HepG2 (cell line): Measurements from ENCODE around the gene MAP6D1. TPM values are rescaled to one million over a fixed set of nuclear protein-coding genes. Genes with fewer than 3 reads are reported as not detected.

Experiments used
- ATAC-seq: fragments of 200-7000 bp; cut with Tn5 transposase; 3 replicates; pipeline ENCODE4 v1.9.1; 2020; ENCODE audit warnings: mild to moderate bottlenecking, moderate library complexity
- BruUV-seq: library from RNA; stranded (reverse); fragments of 400-500 nt; replicated peaks from 2 replicates; lab custom pipeline; 2021; lab: Mats Ljungman, UMichigan
- CTCF ChIA-PET: fragments of 300-600 bp; formaldehyde crosslinking; extraction: SDS; loops from one replicate; lab custom pipeline; 2021; ENCODE audit warnings: low total read pairs, inconsistent platforms, low intra/inter-chr PET ratio; lab: Yijun Ruan, JAX
- POLR2A ChIA-PET: fragments of 350-600 bp; sonication (Branson Sonifier 250); formaldehyde crosslinking; loops from one replicate; lab custom pipeline; 2020; ENCODE audit warnings: antibody characterized with exemption, inconsistent platforms; lab: Yijun Ruan, JAX
- DNase-seq: peaks from one replicate; pipeline ENCODE4 v3.0.0-alpha.2; 2015; ENCODE audit warnings: low spot score
- FAIRE-seq: peaks from 3 replicates; lab custom pipeline; 2011; peaks lifted over from hg19 to GRCh38; lab: Jason Lieb, UNC
- H2AFZ ChIP-seq: one replicate; pipeline ENCODE4 v1.6.1; 2011; ENCODE audit warnings: low read length, inconsistent platforms
- H3K27ac ChIP-seq: fragments of 300-600 bp; 3 replicates; pipeline ENCODE4 v1.8.0; 2011; ENCODE audit warnings: mixed run types, mild to moderate bottlenecking, mixed read lengths, low read length, inconsistent platforms; ENCODE audit not compliant: insufficient read depth; ENCODE audit errors: extremely low read length
- H3K27me3 ChIP-seq, 2 experiments: fragments of 200-600 bp in 1 of 2; 2 replicates in 1 of 2; 3 replicates in 1 of 2; pipeline versions ENCODE4 v1.6.0 to v1.8.0; 2011; ENCODE audit warnings: low read length in 2 of 2, mild to moderate bottlenecking in 2 of 2, moderate library complexity in 2 of 2, inconsistent platforms in 1 of 2; ENCODE audit not compliant: insufficient read depth in 2 of 2, control insufficient read depth in 1 of 2
- H3K36me3 ChIP-seq, 2 experiments: fragments of 200-600 bp in 1 of 2; replicated peaks in 1 of 2; 2 replicates in 1 of 2; 3 replicates in 1 of 2; pipeline versions ENCODE4 v1.5.1 to v1.8.0; 2011; ENCODE audit warnings: low read length in 2 of 2, inconsistent platforms in 1 of 2; ENCODE audit not compliant: insufficient read depth in 2 of 2, control insufficient read depth in 1 of 2
- H3K4me1 ChIP-seq: 2 replicates; pipeline ENCODE4 v1.5.1; 2012; ENCODE audit warnings: low read length, inconsistent platforms; ENCODE audit not compliant: insufficient read depth
- H3K4me2 ChIP-seq: 2 replicates; pipeline ENCODE4 v1.6.0; 2011; ENCODE audit warnings: low read depth, low read length, inconsistent platforms
- H3K4me3 ChIP-seq, 3 experiments: fragments of 200-600 bp in 1 of 3; sonication (generic), shearing (Covaris generic) in 1 of 3; replicated peaks in 1 of 3; 2 replicates each; pipeline ENCODE4 v1.5.1; 2011 to 2016; ENCODE audit warnings: low read length in 3 of 3, inconsistent platforms in 2 of 3, low read depth in 2 of 3, mild to moderate bottlenecking in 2 of 3, control low read depth in 1 of 3, mixed read lengths in 1 of 3; ENCODE audit not compliant: insufficient read depth in 1 of 3
- H3K79me2 ChIP-seq: one replicate; pipeline ENCODE4 v1.6.1; 2011; ENCODE audit warnings: low read length, inconsistent platforms; ENCODE audit not compliant: insufficient read depth
- H3K9ac ChIP-seq: 2 replicates; pipeline ENCODE4 v1.6.0; 2011; ENCODE audit warnings: mild to moderate bottlenecking, low read depth, low read length, inconsistent platforms; ENCODE audit not compliant: insufficient read depth
- H3K9me3 ChIP-seq: 2 replicates; pipeline ENCODE4 v1.5.1; 2012; ENCODE audit warnings: mild to moderate bottlenecking, low read length
- H4K20me1 ChIP-seq: 2 replicates; pipeline ENCODE4 v1.6.0; 2011; ENCODE audit warnings: inconsistent platforms, mild to moderate bottlenecking, low read length, moderate library complexity; ENCODE audit not compliant: insufficient read depth
- AGO2 ChIP-seq: fragments of 200-400 bp; formaldehyde crosslinking; optimal IDR thresholded peaks from 2 replicates; pipeline ENCODE3; 2017; ENCODE audit warnings: mild to moderate bottlenecking, low read depth, low read length, moderate library complexity
- NFYB ChIP-seq: sonication (generic); formaldehyde crosslinking; IDR thresholded peaks from 2 replicates; pipeline ENCODE4 v1.4.0; 2020; ENCODE audit warnings: missing genetic modification reagents
- NR2F2 ChIP-seq: IDR thresholded peaks from 2 replicates; pipeline ENCODE4 v1.6.1; 2012; ENCODE audit warnings: low read depth, inconsistent platforms, borderline replicate concordance
- POLR2G ChIP-seq: fragments of 200-400 bp; formaldehyde crosslinking; IDR thresholded peaks from 2 replicates; pipeline ENCODE4 v1.6.1; 2018; ENCODE audit warnings: mild to moderate bottlenecking, low read depth, low read length, moderate library complexity
- ZNF773 ChIP-seq: sonication (generic); formaldehyde crosslinking; IDR thresholded peaks from 2 replicates; pipeline ENCODE4 v1.4.0; 2020; ENCODE audit warnings: missing genetic modification reagents, borderline replicate concordance
- WGBS: methylation state at CpG from one replicate; pipeline ENCODE4 v1.1.6; 2017; ENCODE audit warnings: low lambda C conversion rate; 5-methylcytosine and 5-hydroxymethylcytosine counted together
- in situ Hi-C: cut with HindIII; loops from 2 replicates; pipeline ENCODE4 v1.10.0; 2017; ENCODE audit warnings: low pct_unique_long_range_greater_than_20kb; ENCODE audit not compliant: extremely low pct_ligation_motif_present
- intact Hi-C: fragments of 100-400 bp; cut with micrococcal nuclease; formaldehyde crosslinking; loops from one replicate; pipeline ENCODE4 v1.10.0; 2022; ENCODE audit not compliant: unreplicated experiment
- polyA plus RNA-seq, 8 experiments: library from polyadenylated mRNA; depleted of rRNA in 3 of 8; stranded (reverse) in 7 of 8; unstranded in 1 of 8; fragments of >200 nt; fragmentation: Illumina TruSeq in 4 of 8; extraction: Trizol in 4 of 8; gene quantifications; 2 replicates each; pipeline versions ENCODE4 v1.2.1 to v1.2.3, GENCODE V29; 2011 to 2016; ENCODE audit warnings: low read depth in 4 of 8, missing spikeins in 1 of 8, mixed read lengths in 1 of 8; ENCODE audit not compliant: insufficient read depth in 1 of 8
- total RNA-seq, 5 experiments: library from RNA; depleted of rRNA; stranded (reverse); fragments of >200 nt; fragmentation: Illumina TruSeq; extraction: Trizol; gene quantifications; 2 replicates each; pipeline ENCODE4 v1.2.3, GENCODE V29; 2016; ENCODE audit warnings: low read depth in 1 of 5
- TF ChIP-seq, protein P1 (sequence below): sonication (generic); formaldehyde crosslinking; IDR thresholded peaks from 2 replicates; pipeline ENCODE4 v1.5.1; 2020; ENCODE audit warnings: missing genetic modification reagents, mild to moderate bottlenecking, borderline replicate concordance
- TF ChIP-seq, protein P2 (sequence below): IDR thresholded peaks from 2 replicates; pipeline ENCODE4 v1.6.1; 2016; ENCODE audit warnings: mild to moderate bottlenecking
- TF ChIP-seq, protein P3 (sequence below): IDR thresholded peaks from 2 replicates; pipeline ENCODE4 v1.6.1; 2016; ENCODE audit warnings: mild to moderate bottlenecking, missing biosample characterization, missing genetic modification reagents
- TF ChIP-seq, protein P4 (sequence below): sonication (generic); formaldehyde crosslinking; IDR thresholded peaks from 2 replicates; pipeline ENCODE4 v1.5.1; 2020; ENCODE audit warnings: missing genetic modification reagents, mild to moderate bottlenecking, borderline replicate concordance

MAP6D1 gene
- total and polyA plus RNA-seq, 2 of the 13 experiments (the other 11 are each of a cell fraction or from before 2014, with no cell fraction given), result 0.12 to 0.62 TPM

DNA sequence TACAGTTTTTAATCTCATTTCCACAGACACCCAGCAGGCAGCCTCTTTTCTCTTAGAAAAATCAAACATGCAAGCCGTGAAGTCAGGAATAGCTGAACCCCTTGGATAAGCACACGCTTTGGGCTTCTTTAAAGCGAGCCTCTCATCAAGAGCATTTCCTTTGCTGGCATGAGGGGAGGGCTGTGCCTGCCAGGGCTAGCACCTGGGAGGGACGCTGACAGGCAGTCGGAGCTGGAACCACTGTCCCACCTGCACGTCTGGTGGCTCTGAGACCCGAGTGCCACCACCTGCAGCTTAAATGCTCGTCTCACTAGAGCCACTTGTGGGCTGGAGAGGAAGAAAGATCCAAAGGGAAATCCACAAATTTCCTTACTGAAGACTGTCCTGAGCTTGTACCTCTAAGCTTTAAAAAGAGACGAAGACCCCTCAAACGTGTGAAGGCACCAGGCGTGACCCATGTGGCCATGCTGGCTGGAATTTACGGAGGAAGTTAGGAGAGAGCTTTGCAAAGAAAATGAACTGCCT is 9.4 kb downstream of the MAP6D1 start:
- H3K79me2 ChIP-seq, result no peaks in the 10 kb centered on the region
- ChIA-PET CTCF (no interaction called here), POLR2A (no interaction called here)
- intact Hi-C loops, result no loop called here
- H4K20me1 ChIP-seq, result no peaks in the 10 kb centered on the region
- H3K9ac ChIP-seq, result no peak overlapping the region
- FAIRE-seq (no peak), ATAC-seq (no peak), DNase-seq (no peak)
- in situ Hi-C loops, result no loop called here
- no peak overlapping the region for H3K27ac ChIP-seq
- H3K4me3 ChIP-seq, result no peak overlapping the region
- peak; percentile 44 for TF ChIP-seq AGO2
- TF ChIP-seq, protein P1, sequence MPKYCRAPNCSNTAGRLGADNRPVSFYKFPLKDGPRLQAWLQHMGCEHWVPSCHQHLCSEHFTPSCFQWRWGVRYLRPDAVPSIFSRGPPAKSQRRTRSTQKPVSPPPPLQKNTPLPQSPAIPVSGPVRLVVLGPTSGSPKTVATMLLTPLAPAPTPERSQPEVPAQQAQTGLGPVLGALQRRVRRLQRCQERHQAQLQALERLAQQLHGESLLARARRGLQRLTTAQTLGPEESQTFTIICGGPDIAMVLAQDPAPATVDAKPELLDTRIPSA (CRISPR knock-in tag), result no peak
- H3K9me3 ChIP-seq, result no peaks in the 10 kb centered on the region
- H3K27me3 ChIP-seq, result no peaks in the 10 kb centered on the region
- WGBS, result 93% methylated on average over 12 of the region's 12 CpGs
- peaks cover 3% of the 10 kb centered on the region in 2 experiments for H3K36me3 ChIP-seq
- no TSS peak for BruUV-seq
- no peaks in the 10 kb centered on the region; the same call in 1 of the 2 replicates for H3K4me1 ChIP-seq
- H3K4me2 ChIP-seq, result no peak overlapping the region
- no peak overlapping the region for H2AFZ ChIP-seq

DNA sequence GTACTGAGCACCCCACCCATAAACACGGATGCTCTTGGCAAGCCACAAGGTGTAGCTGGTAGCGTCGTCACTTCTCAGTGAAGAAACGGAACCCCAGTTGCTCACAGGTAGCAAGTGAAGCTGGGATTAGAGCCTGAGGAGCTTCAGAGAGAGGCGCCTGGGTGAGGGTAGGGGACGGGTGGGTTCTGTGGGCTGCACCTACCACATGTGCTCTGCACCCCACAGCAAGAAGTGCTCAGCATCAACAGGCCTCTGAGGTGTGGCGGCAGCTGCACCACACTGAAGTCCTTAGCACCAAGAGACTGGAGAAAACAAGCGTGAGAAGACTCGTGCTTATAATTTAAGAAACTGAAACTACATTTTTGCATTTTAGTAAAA is 9.8 kb downstream of the MAP6D1 start:
- H3K4me2 ChIP-seq, result no peak overlapping the region
- no peak overlapping the region for H2AFZ ChIP-seq
- no peaks in the 10 kb centered on the region for H3K27me3 ChIP-seq
- no peak overlapping the region for H3K27ac ChIP-seq
- no peaks in the 10 kb centered on the region; the same call in 1 of the 2 replicates for H3K4me1 ChIP-seq
- ATAC-seq (peak; percentile 4; the same call in 1 of the 3 replicates), DNase-seq (no peak), FAIRE-seq (no peak)
- 93% methylated on average over 9 of the region's 9 CpGs for WGBS
- peaks cover 6 to 7% of the 10 kb centered on the region in 2 experiments for H3K36me3 ChIP-seq
- no peaks in the 10 kb centered on the region for H3K9me3 ChIP-seq
- ChIA-PET POLR2A (no interaction called here), CTCF (no interaction called here)
- H3K79me2 ChIP-seq, result no peaks in the 10 kb centered on the region
- no peaks in the 10 kb centered on the region for H4K20me1 ChIP-seq
- in situ Hi-C loops, result no loop called here
- H3K4me3 ChIP-seq, result no peak overlapping the region
- TF ChIP-seq, protein P2, sequence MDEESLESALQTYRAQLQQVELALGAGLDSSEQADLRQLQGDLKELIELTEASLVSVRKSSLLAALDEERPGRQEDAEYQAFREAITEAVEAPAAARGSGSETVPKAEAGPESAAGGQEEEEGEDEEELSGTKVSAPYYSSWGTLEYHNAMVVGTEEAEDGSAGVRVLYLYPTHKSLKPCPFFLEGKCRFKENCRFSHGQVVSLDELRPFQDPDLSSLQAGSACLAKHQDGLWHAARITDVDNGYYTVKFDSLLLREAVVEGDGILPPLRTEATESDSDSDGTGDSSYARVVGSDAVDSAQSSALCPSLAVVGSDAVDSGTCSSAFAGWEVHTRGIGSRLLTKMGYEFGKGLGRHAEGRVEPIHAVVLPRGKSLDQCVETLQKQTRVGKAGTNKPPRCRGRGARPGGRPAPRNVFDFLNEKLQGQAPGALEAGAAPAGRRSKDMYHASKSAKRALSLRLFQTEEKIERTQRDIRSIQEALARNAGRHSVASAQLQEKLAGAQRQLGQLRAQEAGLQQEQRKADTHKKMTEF (CRISPR knock-in tag), result no peak
- peak; percentile 40; the same call in 1 of the 2 replicates for TF ChIP-seq POLR2G
- TF ChIP-seq ZNF773 (CRISPR knock-in tag), result no peak
- TF ChIP-seq, protein P3, sequence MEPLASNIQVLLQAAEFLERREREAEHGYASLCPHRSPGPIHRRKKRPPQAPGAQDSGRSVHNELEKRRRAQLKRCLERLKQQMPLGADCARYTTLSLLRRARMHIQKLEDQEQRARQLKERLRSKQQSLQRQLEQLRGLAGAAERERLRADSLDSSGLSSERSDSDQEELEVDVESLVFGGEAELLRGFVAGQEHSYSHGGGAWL, result no peak
- no peak for TF ChIP-seq NFYB (CRISPR knock-in tag)
- TF ChIP-seq, protein P4, sequence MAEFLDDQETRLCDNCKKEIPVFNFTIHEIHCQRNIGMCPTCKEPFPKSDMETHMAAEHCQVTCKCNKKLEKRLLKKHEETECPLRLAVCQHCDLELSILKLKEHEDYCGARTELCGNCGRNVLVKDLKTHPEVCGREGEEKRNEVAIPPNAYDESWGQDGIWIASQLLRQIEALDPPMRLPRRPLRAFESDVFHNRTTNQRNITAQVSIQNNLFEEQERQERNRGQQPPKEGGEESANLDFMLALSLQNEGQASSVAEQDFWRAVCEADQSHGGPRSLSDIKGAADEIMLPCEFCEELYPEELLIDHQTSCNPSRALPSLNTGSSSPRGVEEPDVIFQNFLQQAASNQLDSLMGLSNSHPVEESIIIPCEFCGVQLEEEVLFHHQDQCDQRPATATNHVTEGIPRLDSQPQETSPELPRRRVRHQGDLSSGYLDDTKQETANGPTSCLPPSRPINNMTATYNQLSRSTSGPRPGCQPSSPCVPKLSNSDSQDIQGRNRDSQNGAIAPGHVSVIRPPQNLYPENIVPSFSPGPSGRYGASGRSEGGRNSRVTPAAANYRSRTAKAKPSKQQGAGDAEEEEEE, result no peak
- TF ChIP-seq NR2F2, result no peak
- H3K9ac ChIP-seq, result no peak overlapping the region
- no TSS peak for BruUV-seq
- intact Hi-C loops, result no loop called here
